CD14-positive monocyte (primary cell): ENCODE results near the gene PTGDR2. TPM values are rescaled to one million over a fixed set of nuclear protein-coding genes. Genes with fewer than 3 reads are reported as not detected.

Experiments
- DNase-seq, 3 donors: peaks; one replicate each; pipeline ENCODE4 v3.0.0-alpha.2; 2011 to 2022
- H2AFZ ChIP-seq: 2 replicates; pipeline ENCODE4 v1.6.0; 2012; ENCODE audit warnings: mild to moderate bottlenecking, low read depth, low read length, inconsistent platforms; ENCODE audit not compliant: insufficient read depth, poor library complexity, severe bottlenecking
- H3K27ac ChIP-seq, 2 donors: 1 replicate in 1 of 2; 2 replicates in 1 of 2; pipeline ENCODE4 v1.5.1; 2012 to 2013; ENCODE audit warnings: low read length in 2 of 2, control low read depth in 1 of 2, inconsistent platforms in 1 of 2, low read depth in 1 of 2, mild to moderate bottlenecking in 1 of 2
- H3K27me3 ChIP-seq, 2 donors: one replicate each; pipeline versions ENCODE4 v1.6.0 to v1.6.1; 2011 to 2013; ENCODE audit warnings: low read length in 2 of 2; ENCODE audit not compliant: control insufficient read depth in 2 of 2, insufficient read depth in 2 of 2
- H3K36me3 ChIP-seq, 2 donors: replicated peaks in 1 of 2; 1 replicate in 1 of 2; 2 replicates in 1 of 2; pipeline versions ENCODE4 v1.5.1 to v1.6.1; 2012 to 2013; ENCODE audit warnings: low read length in 2 of 2, control low read depth in 1 of 2, inconsistent platforms in 1 of 2, mild to moderate bottlenecking in 1 of 2; ENCODE audit not compliant: insufficient read depth in 2 of 2, control insufficient read depth in 1 of 2
- H3K4me1 ChIP-seq, 2 donors: 1 replicate in 1 of 2; 2 replicates in 1 of 2; pipeline versions ENCODE4 v1.5.1 to v1.6.1; 2012 to 2013; ENCODE audit warnings: low read length in 2 of 2, control low read depth in 1 of 2, inconsistent platforms in 1 of 2, mild to moderate bottlenecking in 1 of 2, moderate library complexity in 1 of 2; ENCODE audit not compliant: insufficient read depth in 2 of 2, control insufficient read depth in 1 of 2
- H3K4me2 ChIP-seq: replicated peaks from 2 replicates; pipeline ENCODE3; 2012; ENCODE audit warnings: low read length, moderate library complexity, mild to moderate bottlenecking; ENCODE audit not compliant: poor library complexity, severe bottlenecking; ENCODE audit errors: extremely low read depth
- H3K4me3 ChIP-seq, 3 experiments: fragments of 200-600 bp in 1 of 3; sonication (generic) in 1 of 3; replicated peaks in 1 of 3; 1 replicate in 2 of 3; 2 replicates in 1 of 3; pipeline ENCODE4 v1.5.1; 2011 to 2013; ENCODE audit warnings: low read length in 3 of 3, mild to moderate bottlenecking in 3 of 3, control low read depth in 2 of 3, low read depth in 2 of 3, inconsistent platforms in 1 of 3, moderate library complexity in 1 of 3
- H3K79me2 ChIP-seq: 2 replicates; pipeline ENCODE4 v1.6.0; 2012; ENCODE audit warnings: mild to moderate bottlenecking, control low read depth, inconsistent platforms, low read length, moderate library complexity; ENCODE audit not compliant: insufficient read depth
- H3K9ac ChIP-seq: 2 replicates; pipeline ENCODE4 v1.6.0; 2017; ENCODE audit warnings: low read length, mild to moderate bottlenecking; ENCODE audit not compliant: insufficient read depth, poor library complexity, severe bottlenecking
- H3K9me3 ChIP-seq, 2 donors: replicated peaks in 1 of 2; 1 replicate in 1 of 2; 2 replicates in 1 of 2; pipeline versions ENCODE4 v1.5.1 to v1.6.1; 2012 to 2013; ENCODE audit warnings: low read length in 2 of 2, control low read depth in 1 of 2; ENCODE audit not compliant: control insufficient read depth in 1 of 2, insufficient read depth in 1 of 2
- H4K20me1 ChIP-seq: 2 replicates; pipeline ENCODE4 v1.6.0; 2012; ENCODE audit warnings: mild to moderate bottlenecking, low read length, control low read depth, moderate library complexity; ENCODE audit not compliant: insufficient read depth
- H3K27ac Mint-ChIP-seq, 7 donors: one replicate each; pipeline ENCODE4 v1.8.0; 2020; ENCODE audit warnings: mild to moderate bottlenecking in 7 of 7, mixed read lengths in 7 of 7, moderate library complexity in 6 of 7, inconsistent platforms in 2 of 7
- H3K27me3 Mint-ChIP-seq, 3 donors: one replicate each; pipeline ENCODE4 v1.8.0; 2021 to 2022; ENCODE audit warnings: low read depth in 3 of 3, mild to moderate bottlenecking in 3 of 3, mixed read lengths in 3 of 3, moderate library complexity in 3 of 3, inconsistent platforms in 1 of 3
- H3K36me3 Mint-ChIP-seq, 2 donors: one replicate each; pipeline ENCODE4 v1.8.0; 2020; ENCODE audit warnings: mixed read lengths in 2 of 2, inconsistent platforms in 1 of 2, mild to moderate bottlenecking in 1 of 2
- H3K4me1 Mint-ChIP-seq: one replicate; pipeline ENCODE4 v1.8.0; 2020; ENCODE audit warnings: mild to moderate bottlenecking, mixed read lengths
- H3K4me3 Mint-ChIP-seq, 2 donors: one replicate each; pipeline ENCODE4 v1.8.0; 2020; ENCODE audit warnings: mild to moderate bottlenecking in 2 of 2, mixed read lengths in 2 of 2, moderate library complexity in 1 of 2
- H3K9me3 Mint-ChIP-seq, 7 donors: one replicate each; pipeline ENCODE4 v1.8.0; 2020 to 2022; ENCODE audit warnings: mixed read lengths in 7 of 7, mild to moderate bottlenecking in 6 of 7, moderate library complexity in 6 of 7, inconsistent platforms in 2 of 7
- WGBS: methylation state at CpG from one replicate; pipeline ENCODE4 v1.1.5; 2013; ENCODE audit warnings: missing lambda C conversion rate; ENCODE audit not compliant: insufficient coverage; 5-methylcytosine and 5-hydroxymethylcytosine counted together
- intact Hi-C, 2 donors: fragments of 100-400 bp; cut with micrococcal nuclease; formaldehyde crosslinking; loops; one replicate each; pipeline versions ENCODE4 v1.15.0 to v1.15.1; 2023
- polyA plus RNA-seq, 3 donors: library from polyadenylated mRNA; depleted of rRNA in 1 of 3; unstranded in 2 of 3; stranded (reverse) in 1 of 3; fragments of 300-500 nt in 2 of 3; fragments of >200 nt in 1 of 3; fragmentation: Illumina TruSeq in 2 of 3; gene quantifications; 1 replicate in 2 of 3; 2 replicates in 1 of 3; pipeline ENCODE4 v1.2.3, GENCODE V29; 2012 to 2021
- TF ChIP-seq, protein P1 (sequence below): fragments of 200-600 bp; IDR thresholded peaks from one replicate; pipeline ENCODE4 v1.8.0; 2022; ENCODE audit warnings: antibody characterized with exemption, mild to moderate bottlenecking

PTGDR2 gene
- polyA plus RNA-seq, 3 donors: 0.32 to 0.65 (median 0.46) TPM

DNA sequence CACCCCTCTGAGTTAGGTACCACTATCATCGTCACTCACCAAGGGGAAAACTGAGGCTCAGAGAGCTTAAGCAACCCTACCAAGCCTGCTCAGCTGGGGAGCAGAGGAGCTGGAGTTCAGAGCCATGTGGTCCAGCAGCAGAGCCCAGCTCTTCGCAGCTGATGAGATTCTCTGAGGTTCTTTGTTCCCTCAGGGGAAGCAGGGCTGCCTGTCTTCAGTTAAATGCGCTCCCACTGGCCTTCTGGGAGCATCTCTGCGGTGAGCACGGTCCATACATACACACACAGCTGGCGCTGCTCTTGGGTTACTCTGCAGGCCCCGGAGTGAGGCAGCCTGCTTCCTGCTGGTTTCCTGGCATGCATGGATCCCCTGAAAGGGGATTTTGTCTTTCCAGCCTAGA lies 5.2 kb upstream of the PTGDR2 start:
- no peak overlapping the region for H3K27ac ChIP-seq
- H2AFZ ChIP-seq: no peak overlapping the region
- whole genome bisulfite sequencing: 38% methylated on average over 7 of the region's 7 CpGs
- no peaks in the 10 kb centered on the region for H3K9me3 ChIP-seq
- no peaks in the 10 kb centered on the region for H3K79me2 ChIP-seq
- no peak overlapping the region for H3K27ac Mint-ChIP-seq
- no peaks in the 10 kb centered on the region for H3K36me3 ChIP-seq
- intact Hi-C loops: no loop called here
- H3K4me3 ChIP-seq: no peak overlapping the region
- no peaks in the 10 kb centered on the region for H3K27me3 ChIP-seq
- H3K36me3 Mint-ChIP-seq: no peaks in the 10 kb centered on the region
- no peak overlapping the region for H3K4me3 Mint-ChIP-seq
- peaks cover 26% of the 10 kb centered on the region for H3K4me1 Mint-ChIP-seq
- no peak overlapping the region for H3K4me2 ChIP-seq
- peaks cover 0 to 6% (median 0%) of the 10 kb centered on the region in 7 donors for H3K9me3 Mint-ChIP-seq
- peaks cover 20 to 26% of the 10 kb centered on the region in 2 donors for H3K4me1 ChIP-seq
- H3K27me3 Mint-ChIP-seq: peaks cover 4 to 7% (median 7%) of the 10 kb centered on the region in 3 donors
- no peak for DNase-seq
- no peak overlapping the region for H3K9ac ChIP-seq
- TF ChIP-seq, protein P1, sequence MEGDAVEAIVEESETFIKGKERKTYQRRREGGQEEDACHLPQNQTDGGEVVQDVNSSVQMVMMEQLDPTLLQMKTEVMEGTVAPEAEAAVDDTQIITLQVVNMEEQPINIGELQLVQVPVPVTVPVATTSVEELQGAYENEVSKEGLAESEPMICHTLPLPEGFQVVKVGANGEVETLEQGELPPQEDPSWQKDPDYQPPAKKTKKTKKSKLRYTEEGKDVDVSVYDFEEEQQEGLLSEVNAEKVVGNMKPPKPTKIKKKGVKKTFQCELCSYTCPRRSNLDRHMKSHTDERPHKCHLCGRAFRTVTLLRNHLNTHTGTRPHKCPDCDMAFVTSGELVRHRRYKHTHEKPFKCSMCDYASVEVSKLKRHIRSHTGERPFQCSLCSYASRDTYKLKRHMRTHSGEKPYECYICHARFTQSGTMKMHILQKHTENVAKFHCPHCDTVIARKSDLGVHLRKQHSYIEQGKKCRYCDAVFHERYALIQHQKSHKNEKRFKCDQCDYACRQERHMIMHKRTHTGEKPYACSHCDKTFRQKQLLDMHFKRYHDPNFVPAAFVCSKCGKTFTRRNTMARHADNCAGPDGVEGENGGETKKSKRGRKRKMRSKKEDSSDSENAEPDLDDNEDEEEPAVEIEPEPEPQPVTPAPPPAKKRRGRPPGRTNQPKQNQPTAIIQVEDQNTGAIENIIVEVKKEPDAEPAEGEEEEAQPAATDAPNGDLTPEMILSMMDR: no peak
- H4K20me1 ChIP-seq: no peaks in the 10 kb centered on the region

DNA sequence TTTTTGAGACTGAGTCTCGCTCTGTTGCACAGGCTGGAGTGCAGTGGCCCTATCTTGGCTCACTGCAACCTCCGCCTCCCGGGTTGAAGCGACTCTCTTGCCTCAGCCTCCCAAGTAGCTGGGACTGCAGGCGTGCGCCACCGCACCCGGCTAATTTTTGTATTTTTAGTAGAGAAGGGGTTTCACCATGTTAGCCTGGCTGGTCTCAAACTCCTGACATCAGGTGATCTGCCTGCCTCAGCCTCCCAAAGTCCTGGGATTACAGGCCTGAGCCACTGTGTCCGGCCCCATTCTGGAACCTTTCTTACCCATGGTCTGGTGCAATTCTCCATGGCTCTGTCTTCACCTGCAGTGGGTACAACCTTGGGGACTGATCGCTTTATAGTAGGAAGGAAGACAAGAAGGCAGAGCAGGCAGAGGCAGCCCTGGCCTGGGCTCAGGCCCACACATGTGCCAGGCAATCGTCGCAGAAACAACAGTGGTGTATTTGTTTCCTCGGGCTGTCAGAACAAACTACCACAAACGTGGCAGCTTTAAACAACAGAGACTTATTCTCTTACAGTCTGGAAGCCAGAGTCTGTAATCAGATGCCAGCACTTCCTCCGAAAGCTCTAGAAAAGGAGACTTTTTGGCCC lies 4.0 kb upstream of the PTGDR2 start:
- Mint-ChIP-seq H3K27me3 (peaks cover 7 to 19% (median 9%) of the 10 kb centered on the region in 3 donors), H3K4me1 (peaks cover 29% of the 10 kb centered on the region), H3K27ac (no peak overlapping the region), H3K9me3 (peaks cover 0 to 6% (median 0%) of the 10 kb centered on the region in 7 donors), H3K4me3 (no peak overlapping the region), H3K36me3 (no peaks in the 10 kb centered on the region)
- no peaks in the 10 kb centered on the region for H4K20me1 ChIP-seq
- H3K4me1 ChIP-seq: peaks cover 20 to 34% of the 10 kb centered on the region in 2 donors
- no peak overlapping the region for H2AFZ ChIP-seq
- H3K79me2 ChIP-seq: no peaks in the 10 kb centered on the region
- intact Hi-C loops: no loop called here
- 80% methylated on average over 4 of the region's 15 CpGs for WGBS
- TF ChIP-seq, protein P1: no peak
- no peak overlapping the region for H3K4me3 ChIP-seq
- DNase-seq: no peak
- no peaks in the 10 kb centered on the region for H3K9me3 ChIP-seq
- H3K27me3 ChIP-seq: peaks cover 0 to 5% of the 10 kb centered on the region in 2 donors
- H3K4me2 ChIP-seq: no peak overlapping the region
- H3K36me3 ChIP-seq: no peaks in the 10 kb centered on the region
- H3K9ac ChIP-seq: no peak overlapping the region
- no peak overlapping the region for H3K27ac ChIP-seq
